K562 (cell line): ENCODE data around the gene MBD4. TPM values are rescaled to one million over a fixed set of nuclear protein-coding genes. Genes with fewer than 3 reads are reported as not detected.

Experiments used
- ATAC-seq: fragments of 200-7000 bp; cut with Tn5 transposase; 3 replicates; pipeline ENCODE4 v1.9.1; 2020; ENCODE audit warnings: moderate library complexity
- BruUV-seq: library from RNA; stranded (reverse); fragments of 400-500 nt; replicated peaks from 2 replicates; lab custom pipeline; 2021; lab: Mats Ljungman, UMichigan
- CTCF ChIA-PET: fragments of 300-600 bp; formaldehyde crosslinking; extraction: SDS; loops from one replicate; lab custom pipeline; 2021; ENCODE audit warnings: low intra/inter-chr PET ratio; lab: Yijun Ruan, JAX
- POLR2A ChIA-PET: fragments of 300-600, 350-650 bp; sonication (Branson Sonifier 250); formaldehyde crosslinking; extraction: SDS; loops from one replicate; lab custom pipeline; 2021; ENCODE audit warnings: antibody characterized with exemption, inconsistent platforms; lab: Yijun Ruan, JAX
- DNase-seq, 4 experiments: peaks; one replicate each; pipeline versions ENCODE4 v3.0.0 to v3.0.0-alpha.2; 2011 to 2018; ENCODE audit warnings: low spot score in 3 of 4, mixed read lengths in 3 of 4; ENCODE audit errors: extremely low read depth in 1 of 4
- FAIRE-seq: peaks from 2 replicates; lab custom pipeline; 2011; peaks lifted over from hg19 to GRCh38; lab: Jason Lieb, UNC
- H2AFZ ChIP-seq: 2 replicates; pipeline ENCODE4 v1.6.0; 2011; ENCODE audit warnings: low read depth, low read length, control low read depth, inconsistent platforms
- H3K27ac ChIP-seq: fragments of 200-600 bp; 3 replicates; pipeline ENCODE4 v1.8.0; 2011; ENCODE audit warnings: low read depth, mild to moderate bottlenecking, control low read depth, inconsistent platforms, low read length, moderate library complexity, mixed read lengths; ENCODE audit errors: extremely low read depth
- H3K27me3 ChIP-seq, 2 experiments: fragments of 300-600 bp in 1 of 2; 2 replicates in 1 of 2; 3 replicates in 1 of 2; pipeline versions ENCODE4 v1.6.0 to v1.8.0; 2011; ENCODE audit warnings: inconsistent platforms in 2 of 2, low read length in 2 of 2, mild to moderate bottlenecking in 1 of 2, mixed read lengths in 1 of 2, moderate library complexity in 1 of 2; ENCODE audit not compliant: control insufficient read depth in 2 of 2, insufficient read depth in 2 of 2
- H3K36me3 ChIP-seq: fragments of 300-600 bp; 3 replicates; pipeline ENCODE4 v1.8.0; 2011; ENCODE audit warnings: mild to moderate bottlenecking, low read length, inconsistent platforms; ENCODE audit not compliant: control insufficient read depth, insufficient read depth
- H3K4me1 ChIP-seq, 2 experiments: fragments of 200-600 bp in 1 of 2; replicated peaks in 1 of 2; 2 replicates in 1 of 2; 3 replicates in 1 of 2; pipeline versions ENCODE4 v1.5.1 to v1.8.0; 2011; ENCODE audit warnings: inconsistent platforms in 2 of 2, low read length in 2 of 2, mild to moderate bottlenecking in 1 of 2, mixed read lengths in 1 of 2, moderate library complexity in 1 of 2; ENCODE audit not compliant: control insufficient read depth in 2 of 2, insufficient read depth in 2 of 2
- H3K4me2 ChIP-seq: 2 replicates; pipeline ENCODE4 v1.6.1; 2011; ENCODE audit warnings: low read length, control low read depth, inconsistent platforms, mixed read lengths; ENCODE audit not compliant: insufficient read depth
- H3K4me3 ChIP-seq: fragments of 200-600 bp; sonication (generic), shearing (Covaris generic); 2 replicates; pipeline ENCODE4 v1.5.1; 2016; ENCODE audit warnings: control low read depth, inconsistent platforms
- H3K79me2 ChIP-seq: fragments of 200-600 bp; 3 replicates; pipeline ENCODE4 v1.8.0; 2011; ENCODE audit warnings: low read length, inconsistent platforms; ENCODE audit not compliant: control insufficient read depth, insufficient read depth
- H3K9ac ChIP-seq, 2 experiments: 2 replicates each; pipeline versions ENCODE4 v1.6.0 to v1.6.1; 2011; ENCODE audit warnings: low read depth in 2 of 2, low read length in 2 of 2, control low read depth in 1 of 2, inconsistent platforms in 1 of 2, mild to moderate bottlenecking in 1 of 2, mixed read lengths in 1 of 2; ENCODE audit not compliant: insufficient read depth in 1 of 2
- H3K9me1 ChIP-seq: one replicate; pipeline ENCODE4 v1.6.0; 2011; ENCODE audit warnings: inconsistent platforms, mild to moderate bottlenecking, low read length, moderate library complexity; ENCODE audit not compliant: control insufficient read depth, insufficient read depth
- H3K9me3 ChIP-seq: replicated peaks from 2 replicates; pipeline ENCODE4 v1.5.1; 2011; ENCODE audit warnings: low read depth, low read length, inconsistent platforms; ENCODE audit not compliant: control insufficient read depth, insufficient read depth
- H4K20me1 ChIP-seq: replicated peaks from 2 replicates; pipeline ENCODE4 v1.6.1; 2011; ENCODE audit warnings: low read length, inconsistent platforms, mixed read lengths; ENCODE audit not compliant: control insufficient read depth, insufficient read depth
- RBM25 ChIP-seq: fragments of 200-400 bp; formaldehyde crosslinking; IDR thresholded peaks from 2 replicates; pipeline ENCODE4 v1.6.1; 2018; ENCODE audit warnings: low read length, low read depth, moderate library complexity; ENCODE audit not compliant: severe bottlenecking
- ZFP36 ChIP-seq: fragments of 150-350 bp; IDR thresholded peaks from 2 replicates; pipeline ENCODE4 v1.6.1; 2018; ENCODE audit warnings: low read length, low read depth; ENCODE audit not compliant: partially characterized antibody
- WGBS: fragments of 100-300 bp; shearing (Covaris generic); methylation state at CpG from one replicate; pipeline ENCODE4 v1.1.6; 2016; ENCODE audit warnings: low coverage, mixed read lengths; ENCODE audit not compliant: insufficient coverage; ENCODE audit errors: missing lambda C conversion rate; 5-methylcytosine and 5-hydroxymethylcytosine counted together
- in situ Hi-C: fragments of 300-500 bp; cut with MboI; formaldehyde crosslinking; loops from 4 replicates; pipeline ENCODE4 v1.15.0; 2018; ENCODE audit warnings: inconsistent platforms, mixed read lengths
- intact Hi-C: fragments of 100-400 bp; cut with micrococcal nuclease; formaldehyde crosslinking; loops from 2 replicates; pipeline ENCODE4 v1.14.2; 2022
- polyA plus RNA-seq, 8 experiments: library from polyadenylated mRNA; depleted of rRNA in 4 of 8; stranded (reverse) in 5 of 8; unstranded in 3 of 8; fragments of >200 nt; fragmentation: Nextera tagmentation in 2 of 8; fragmentation: Illumina TruSeq in 1 of 8; extraction: Ambion mirVana in 2 of 8; extraction: Trizol in 1 of 8; gene quantifications; 2 replicates each; pipeline versions ENCODE4 v1.2.1 to v1.2.3, GENCODE V29; 2011 to 2014; ENCODE audit warnings: inconsistent platforms in 1 of 8, missing spikeins in 1 of 8
- total RNA-seq, 7 experiments: library from RNA; depleted of rRNA in 6 of 7; stranded (reverse); fragments of >200 nt in 6 of 7; fragmentation: Illumina TruSeq in 2 of 7; extraction: Trizol in 2 of 7; gene quantifications; 2 replicates each; pipeline versions ENCODE4 v1.2.1 to v1.2.3, GENCODE V29; 2011 to 2021; ENCODE audit warnings: low replicate concordance in 1 of 7
- TF ChIP-seq, protein P1 (sequence below): sonication (generic); formaldehyde crosslinking; IDR thresholded peaks from 2 replicates; pipeline ENCODE4 v1.8.1; 2023; ENCODE audit warnings: mild to moderate bottlenecking, missing genetic modification reagents, moderate library complexity

Gene MBD4
- total and polyA plus RNA-seq, 9 of the 15 experiments (the other 6 are each of a cell fraction or from before 2014, with no cell fraction given), result 13.3 to 63.9 (median 39.0) TPM

- Histone ChIP-seq H3K27me3 (no peaks in the 10 kb centered on the region), H3K4me1 (peaks cover 13 to 57% of the 10 kb centered on the region in 2 experiments), H3K9me1 (no peaks in the 10 kb centered on the region), H3K9ac (peak overlapping the region in 1 of 2 experiments; percentile 55; a peak in 1 of 4 replicates), H2AFZ (peak overlapping the region; percentile 78)
- no peak for ATAC-seq
- peak; percentile 52 for TF ChIP-seq ZFP36
- TF ChIP-seq RBM25, result peak; percentile 53
- TF ChIP-seq, protein P1, sequence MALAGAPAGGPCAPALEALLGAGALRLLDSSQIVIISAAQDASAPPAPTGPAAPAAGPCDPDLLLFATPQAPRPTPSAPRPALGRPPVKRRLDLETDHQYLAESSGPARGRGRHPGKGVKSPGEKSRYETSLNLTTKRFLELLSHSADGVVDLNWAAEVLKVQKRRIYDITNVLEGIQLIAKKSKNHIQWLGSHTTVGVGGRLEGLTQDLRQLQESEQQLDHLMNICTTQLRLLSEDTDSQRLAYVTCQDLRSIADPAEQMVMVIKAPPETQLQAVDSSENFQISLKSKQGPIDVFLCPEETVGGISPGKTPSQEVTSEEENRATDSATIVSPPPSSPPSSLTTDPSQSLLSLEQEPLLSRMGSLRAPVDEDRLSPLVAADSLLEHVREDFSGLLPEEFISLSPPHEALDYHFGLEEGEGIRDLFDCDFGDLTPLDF (CRISPR knock-in tag), result no peak
- TF ChIP-seq, all 486 proteins: peak for 2
- Histone ChIP-seq H3K4me3 (no peak overlapping the region), H3K27ac (peak overlapping the region; percentile 72; the same call in 2 of the 3 replicates), H3K9me3 (no peaks in the 10 kb centered on the region), H3K4me2 (peak overlapping the region; percentile 64), H4K20me1 (no peaks in the 10 kb centered on the region), H3K36me3 (no peaks in the 10 kb centered on the region), H3K79me2 (peaks cover 64% of the 10 kb centered on the region)
- CTCF ChIA-PET, result interaction anchor here (0.6 kb wide), 1 partner anchor 45 kb away, joined by 3 read pairs; no protein-coding TSS in a partner anchor
- 50% methylated on average over 3 of the region's 3 CpGs for WGBS
- no TSS peak for BruUV-seq
- FAIRE-seq (no peak), DNase-seq (no peak)
- in situ Hi-C loops, result no loop called here
- intact Hi-C loops, result loop anchor here (10.0 kb wide), 1 partner anchor 1409 kb away; no protein-coding TSS in a partner anchor
- POLR2A ChIA-PET, result interaction anchor here (0.5 to 1.6 kb wide), 7 partner anchors 8 to 130 kb away, joined by 3 to 5 read pairs (median 3); a partner anchor contains a TSS
Measured at GRCh38 chr3:129445471-129445870, 5.7 kb upstream of the MBD4 start.
